Measurements from ENCODE around the gene KLK13.

Gene KLK13

DNA sequence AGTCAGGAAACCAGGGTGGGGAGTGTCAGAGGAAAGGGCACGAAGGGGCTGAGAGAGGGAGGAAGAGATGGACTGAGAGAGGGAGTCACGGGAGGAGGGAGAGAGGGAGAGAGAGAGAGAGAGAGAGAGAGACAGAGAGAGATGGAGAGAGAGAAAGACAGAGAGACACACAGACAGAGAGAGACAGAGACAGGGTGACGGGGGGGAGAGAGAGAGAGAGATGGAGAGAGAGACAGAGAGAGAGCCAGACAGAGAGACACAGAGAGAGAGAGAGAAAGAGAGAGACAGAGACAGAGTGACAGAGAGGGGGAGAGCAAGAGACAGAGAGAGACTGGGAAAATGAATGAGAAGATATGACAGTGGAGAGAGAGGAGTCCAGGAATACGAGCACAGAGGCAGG lies 18.3 kb upstream of the KLK13 start:
- DNase-seq (ENCODE audit: extremely low read depth, low read depth) = no peak

DNA sequence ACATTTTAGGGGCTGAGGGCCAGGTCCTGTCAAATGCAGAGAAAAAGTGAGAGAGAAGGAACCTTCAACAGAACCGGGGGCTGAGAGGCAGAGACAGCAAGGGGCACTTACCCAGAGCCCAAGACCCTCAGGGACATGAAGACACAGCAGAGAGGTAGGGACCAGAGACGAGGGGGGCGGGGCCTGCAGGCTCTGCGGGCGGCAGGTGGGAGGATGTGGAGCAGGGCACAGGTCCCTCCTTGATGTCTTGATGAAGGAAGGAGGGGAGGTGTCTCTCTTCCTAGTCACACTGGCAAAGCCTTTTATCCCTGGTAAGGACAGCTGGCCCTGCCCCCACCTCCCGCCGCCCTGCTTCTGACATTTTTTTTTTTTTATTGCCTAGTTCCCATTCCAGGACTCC lies 17.7 kb upstream of the KLK13 start, which contains the start of gene KLK14:
Gene KLK14 (minus strand): TSS at position 277 of the 400 bp plus-strand sequence. CDS start 273 bp downstream, at position 4.
- no peak for DNase-seq (ENCODE audit: extremely low read depth, low read depth)
- TF ChIP-seq, protein P1, sequence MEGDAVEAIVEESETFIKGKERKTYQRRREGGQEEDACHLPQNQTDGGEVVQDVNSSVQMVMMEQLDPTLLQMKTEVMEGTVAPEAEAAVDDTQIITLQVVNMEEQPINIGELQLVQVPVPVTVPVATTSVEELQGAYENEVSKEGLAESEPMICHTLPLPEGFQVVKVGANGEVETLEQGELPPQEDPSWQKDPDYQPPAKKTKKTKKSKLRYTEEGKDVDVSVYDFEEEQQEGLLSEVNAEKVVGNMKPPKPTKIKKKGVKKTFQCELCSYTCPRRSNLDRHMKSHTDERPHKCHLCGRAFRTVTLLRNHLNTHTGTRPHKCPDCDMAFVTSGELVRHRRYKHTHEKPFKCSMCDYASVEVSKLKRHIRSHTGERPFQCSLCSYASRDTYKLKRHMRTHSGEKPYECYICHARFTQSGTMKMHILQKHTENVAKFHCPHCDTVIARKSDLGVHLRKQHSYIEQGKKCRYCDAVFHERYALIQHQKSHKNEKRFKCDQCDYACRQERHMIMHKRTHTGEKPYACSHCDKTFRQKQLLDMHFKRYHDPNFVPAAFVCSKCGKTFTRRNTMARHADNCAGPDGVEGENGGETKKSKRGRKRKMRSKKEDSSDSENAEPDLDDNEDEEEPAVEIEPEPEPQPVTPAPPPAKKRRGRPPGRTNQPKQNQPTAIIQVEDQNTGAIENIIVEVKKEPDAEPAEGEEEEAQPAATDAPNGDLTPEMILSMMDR (IDR thresholded peaks at IDR 0.05; ENCODE audit: low read depth, low read length) = no peak

More for the DNA sequence above, 18.3 kb upstream of the KLK13 start:
- TF ChIP-seq, protein P1 (IDR thresholded peaks at IDR 0.05; ENCODE audit: low read depth, low read length) = no peak

DNA sequence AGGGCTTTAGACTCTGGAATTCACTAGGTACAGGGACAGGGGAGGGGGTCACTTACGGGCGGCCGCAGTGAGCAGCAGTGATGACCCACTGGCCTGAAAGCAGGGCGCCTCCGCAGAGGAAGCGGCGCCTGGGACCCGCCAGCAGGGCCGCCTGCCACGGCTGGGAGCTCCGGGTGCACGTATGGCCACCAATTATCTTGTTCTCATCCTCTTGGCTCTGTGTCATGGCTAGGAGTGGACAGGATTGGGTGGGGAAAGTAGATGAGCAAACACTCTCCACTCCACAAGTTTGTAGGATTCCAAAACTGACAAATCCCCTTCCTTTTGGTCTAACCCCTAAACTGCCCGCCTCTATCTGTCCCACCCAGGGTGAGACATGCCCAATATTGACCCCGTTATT lies 16.6 kb upstream of the KLK13 start:
- TF ChIP-seq, protein P1 (IDR thresholded peaks at IDR 0.05; ENCODE audit: low read depth, low read length) = no peak
- DNase-seq (ENCODE audit: extremely low read depth, low read depth) = no peak

DNA sequence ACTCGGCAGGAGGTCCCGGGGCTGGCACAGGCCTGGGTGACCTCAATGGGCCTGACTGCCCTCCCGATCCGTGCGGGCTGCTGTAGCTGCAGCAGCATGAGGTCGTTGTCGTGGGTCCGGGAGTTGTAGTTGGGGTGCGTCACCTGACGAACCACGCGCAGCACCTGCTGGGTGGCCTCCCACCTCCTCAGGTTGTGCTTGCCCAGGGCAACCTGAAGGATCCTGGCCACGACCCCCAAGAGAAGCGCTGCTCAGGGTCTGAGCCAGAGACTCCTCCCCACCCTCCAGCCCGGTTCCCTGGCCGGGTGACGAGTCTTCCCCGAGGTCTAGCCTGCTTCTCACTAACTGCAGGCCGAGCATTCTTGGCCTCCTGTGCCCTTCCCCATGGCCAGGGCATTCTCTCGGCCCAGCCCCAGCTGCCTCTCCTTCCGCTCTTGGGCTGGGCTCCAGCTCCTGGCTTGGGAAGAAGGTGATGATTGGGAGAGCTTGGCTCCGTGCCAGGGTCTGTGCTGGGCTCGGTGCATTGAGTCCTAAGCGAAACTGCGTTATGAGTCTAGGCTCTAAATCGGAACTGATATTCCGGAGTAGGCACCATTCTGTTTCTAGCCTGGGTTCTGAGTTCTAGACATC lies 14.7 kb upstream of the KLK13 start:
- TF ChIP-seq, protein P1 (IDR thresholded peaks at IDR 0.05; ENCODE audit: low read depth, low read length) = no peak
- no peak for DNase-seq (ENCODE audit: extremely low read depth, low read depth)

DNA sequence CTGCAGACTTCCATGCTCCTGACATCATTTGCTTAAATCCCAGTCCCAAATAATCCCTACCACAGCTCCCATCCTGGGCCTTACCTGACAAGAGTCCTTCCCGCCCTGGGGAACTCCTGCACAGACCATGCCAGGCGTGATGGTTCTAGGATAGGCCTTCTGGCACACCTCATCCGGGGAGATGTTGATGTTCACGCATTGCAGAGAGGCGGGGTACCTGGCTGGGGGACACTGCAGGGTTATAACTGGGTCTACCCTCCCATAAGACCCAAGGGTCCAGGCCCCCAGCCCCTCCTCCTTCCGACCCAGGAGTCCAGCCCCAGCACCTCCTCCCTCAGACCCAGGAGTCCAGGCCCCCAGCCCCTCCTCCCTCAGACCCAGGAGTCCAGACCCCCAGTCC lies 13.8 kb upstream of the KLK13 start:
- DNase-seq (ENCODE audit: extremely low read depth, low read depth) = no peak
- TF ChIP-seq, protein P1 (IDR thresholded peaks at IDR 0.05; ENCODE audit: low read depth, low read length) = no peak

DNA sequence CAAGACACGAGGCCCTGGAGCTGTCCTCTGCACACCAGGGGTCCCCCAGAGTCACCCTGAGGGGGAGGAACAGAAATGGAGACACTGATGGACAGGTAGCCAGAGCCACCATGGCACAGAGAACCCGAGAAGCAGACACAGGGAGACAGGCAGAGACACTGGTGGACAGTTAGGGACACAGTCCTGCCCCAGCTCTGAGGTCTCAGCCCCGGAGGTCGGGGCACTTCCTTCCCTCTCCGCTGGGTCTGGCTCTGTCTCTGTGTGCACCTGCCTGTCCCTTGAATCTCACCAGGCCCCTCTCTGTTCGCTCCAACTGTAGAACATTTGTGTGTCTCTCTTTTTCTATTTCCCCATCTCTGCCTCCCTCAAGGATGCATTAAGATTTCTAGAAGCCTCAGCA lies 13.2 kb upstream of the KLK13 start:
- TF ChIP-seq, protein P1 (IDR thresholded peaks at IDR 0.05; ENCODE audit: low read depth, low read length) = no peak
- no peak for DNase-seq (ENCODE audit: extremely low read depth, low read depth)

DNA sequence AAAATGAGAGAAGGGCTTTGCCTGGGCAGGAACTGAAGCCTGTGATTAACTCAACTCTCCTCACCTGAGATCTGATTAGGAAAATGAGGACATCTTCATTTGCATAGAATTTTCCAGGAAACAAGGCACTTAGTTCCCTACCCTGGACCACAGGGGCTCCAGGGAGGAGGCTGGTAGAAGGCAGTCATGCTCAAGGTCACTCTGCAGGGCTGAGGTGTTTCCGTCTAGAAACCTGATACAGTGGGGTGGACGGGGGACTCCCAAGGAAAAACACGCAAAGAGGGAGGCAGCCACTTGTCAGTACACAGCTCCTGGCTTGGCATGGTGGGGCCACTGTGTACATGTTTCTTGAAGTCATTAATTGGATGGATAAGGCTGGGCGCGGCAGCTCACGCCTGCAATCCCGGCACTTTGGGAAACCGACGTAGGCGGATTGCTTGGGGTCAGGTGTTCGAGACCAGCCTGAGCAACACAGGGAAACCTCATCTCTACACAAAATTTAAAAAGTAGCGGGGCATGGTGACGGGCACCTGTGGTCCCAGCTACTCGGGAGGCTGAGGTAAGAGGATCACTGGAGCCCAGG lies 11.8 kb upstream of the KLK13 start:
- TF ChIP-seq, protein P1 (IDR thresholded peaks at IDR 0.05; ENCODE audit: low read depth, low read length) = no peak
- no peak for DNase-seq (ENCODE audit: extremely low read depth, low read depth)
